GM10266 (cell line): ENCODE data around the gene IFT81.

Experiments used
- DNase-seq: peaks from one replicate; pipeline ENCODE4 v3.0.0; 2012; ENCODE audit errors: extremely low spot score
- TF ChIP-seq, protein P1 (sequence below): IDR thresholded peaks from 2 replicates; pipeline ENCODE4 v1.5.1; 2012; ENCODE audit warnings: mild to moderate bottlenecking, low read depth; ENCODE audit not compliant: control insufficient read depth, insufficient read depth; ENCODE audit errors: missing control alignments

The IFT81 gene

DNA sequence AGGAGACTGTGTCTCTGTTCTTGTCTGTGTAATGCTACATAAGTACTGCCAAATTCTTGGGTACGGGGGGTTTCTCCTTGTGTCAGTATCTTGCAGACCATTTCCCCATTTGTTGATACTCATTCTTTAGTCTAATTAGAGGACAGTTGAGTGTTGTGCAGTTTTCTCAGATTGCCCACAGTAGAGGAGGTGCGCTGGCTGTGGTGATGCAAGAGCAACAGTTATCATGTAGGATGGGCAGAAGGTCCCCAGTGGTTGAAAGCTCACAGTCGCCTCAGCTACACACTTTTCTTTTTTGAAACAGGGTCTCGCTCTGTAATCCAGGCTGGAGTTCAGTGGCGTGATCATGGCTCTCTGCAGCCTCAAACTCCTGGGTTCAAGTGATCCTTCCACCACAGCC lies 119.1 kb downstream of the IFT81 start:
- TF ChIP-seq, protein P1, sequence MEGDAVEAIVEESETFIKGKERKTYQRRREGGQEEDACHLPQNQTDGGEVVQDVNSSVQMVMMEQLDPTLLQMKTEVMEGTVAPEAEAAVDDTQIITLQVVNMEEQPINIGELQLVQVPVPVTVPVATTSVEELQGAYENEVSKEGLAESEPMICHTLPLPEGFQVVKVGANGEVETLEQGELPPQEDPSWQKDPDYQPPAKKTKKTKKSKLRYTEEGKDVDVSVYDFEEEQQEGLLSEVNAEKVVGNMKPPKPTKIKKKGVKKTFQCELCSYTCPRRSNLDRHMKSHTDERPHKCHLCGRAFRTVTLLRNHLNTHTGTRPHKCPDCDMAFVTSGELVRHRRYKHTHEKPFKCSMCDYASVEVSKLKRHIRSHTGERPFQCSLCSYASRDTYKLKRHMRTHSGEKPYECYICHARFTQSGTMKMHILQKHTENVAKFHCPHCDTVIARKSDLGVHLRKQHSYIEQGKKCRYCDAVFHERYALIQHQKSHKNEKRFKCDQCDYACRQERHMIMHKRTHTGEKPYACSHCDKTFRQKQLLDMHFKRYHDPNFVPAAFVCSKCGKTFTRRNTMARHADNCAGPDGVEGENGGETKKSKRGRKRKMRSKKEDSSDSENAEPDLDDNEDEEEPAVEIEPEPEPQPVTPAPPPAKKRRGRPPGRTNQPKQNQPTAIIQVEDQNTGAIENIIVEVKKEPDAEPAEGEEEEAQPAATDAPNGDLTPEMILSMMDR: no peak
- DNase-seq: no peak

DNA sequence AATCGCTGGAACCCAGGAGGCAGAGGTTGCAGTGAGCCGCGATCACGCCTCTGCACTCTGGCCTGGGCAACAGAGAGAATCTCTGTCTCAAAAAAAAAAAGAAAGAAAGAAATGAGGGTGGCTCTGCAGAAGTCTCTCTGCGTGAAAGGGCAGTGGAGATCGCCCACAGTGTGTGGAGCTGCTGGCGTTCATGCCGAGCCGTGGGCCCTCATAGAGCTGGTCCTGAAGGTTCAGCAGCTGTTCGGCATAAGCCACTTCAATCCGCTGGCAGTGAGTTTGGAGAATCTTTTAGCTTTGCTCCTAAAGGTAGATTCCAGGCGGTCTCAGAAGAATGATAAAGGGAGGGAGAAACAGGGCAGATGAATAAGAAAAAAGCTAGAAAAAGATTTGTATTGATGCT lies 120.2 kb downstream of the IFT81 start:
- TF ChIP-seq, protein P1: no peak
- DNase-seq: no peak

DNA sequence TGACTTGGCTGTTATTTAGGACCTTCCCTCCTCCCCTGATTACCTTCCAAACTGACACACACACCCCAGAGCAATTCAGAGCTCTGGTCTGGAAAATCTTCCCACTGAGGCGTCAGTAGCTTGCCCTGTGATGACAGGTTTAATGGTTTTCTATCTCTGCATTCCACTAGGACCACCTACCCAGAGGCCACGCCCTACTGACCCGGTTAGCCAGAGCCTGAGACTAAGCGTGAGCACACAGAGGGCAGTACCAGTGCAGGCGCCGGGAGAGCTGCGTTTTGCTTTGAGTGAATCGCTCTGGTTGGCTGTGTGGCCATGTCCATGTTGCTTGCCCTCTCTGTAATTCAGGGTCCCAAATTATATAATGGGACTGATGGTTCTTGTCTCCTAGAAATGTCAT lies 120.7 kb downstream of the IFT81 start:
- TF ChIP-seq, protein P1: no peak
- no peak for DNase-seq

DNA sequence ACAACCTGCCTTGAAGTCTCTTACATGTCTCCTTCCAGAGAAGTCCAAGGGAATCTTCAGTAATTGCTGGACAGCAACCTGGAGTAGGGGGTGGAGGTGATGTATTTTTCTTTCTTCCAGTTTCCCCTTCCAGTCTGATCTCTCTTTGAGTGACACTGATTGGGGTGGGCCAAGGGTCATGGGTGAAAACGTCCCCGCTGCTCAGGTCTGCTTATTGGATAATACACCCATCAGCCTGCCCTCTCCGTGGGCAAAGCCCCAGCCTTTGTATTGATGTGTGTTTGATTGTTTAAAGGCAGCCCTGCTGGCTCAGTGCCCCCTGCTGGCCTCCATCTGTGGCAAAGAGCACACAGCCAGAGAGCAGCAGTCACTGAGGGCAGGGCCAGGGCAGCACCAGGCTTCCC lies 121.2 kb downstream of the IFT81 start:
- TF ChIP-seq, protein P1: peak; percentile 70
- peak; percentile 39 for DNase-seq

DNA sequence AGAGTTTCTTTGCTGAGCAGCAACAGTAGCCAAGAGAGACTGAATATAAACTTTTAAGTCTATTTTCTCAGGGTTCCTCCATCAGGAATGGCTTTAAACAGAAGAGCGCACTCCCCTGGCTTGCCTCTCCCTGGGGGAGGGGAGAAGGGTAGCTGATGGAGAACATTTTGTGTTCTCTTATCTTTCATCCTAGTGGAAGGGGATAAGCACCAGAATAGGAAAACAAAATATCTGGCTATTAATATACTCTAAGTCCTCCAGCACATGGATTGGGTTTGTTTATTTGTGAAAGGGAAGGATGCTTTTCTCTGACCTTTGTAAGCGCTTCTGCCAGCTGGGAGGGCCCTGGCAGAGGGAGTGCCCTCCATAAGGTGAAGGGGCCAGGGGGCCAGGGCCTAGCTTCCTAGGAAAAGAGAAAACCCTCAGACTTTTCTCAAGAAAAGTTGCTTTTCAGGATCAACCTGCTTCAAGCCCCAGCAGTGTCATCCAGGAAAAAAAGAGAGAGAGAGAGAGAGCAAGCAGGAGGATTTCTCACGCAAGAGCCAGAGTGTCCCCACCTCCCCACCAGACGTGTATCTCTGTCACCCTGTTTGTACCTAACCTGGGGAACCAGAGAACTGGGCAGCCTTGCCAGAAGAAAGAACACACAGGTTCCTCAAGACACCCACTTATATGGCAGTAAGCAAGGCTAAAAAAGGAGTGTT lies 122.6 kb downstream of the IFT81 start:
- DNase-seq: no peak
- TF ChIP-seq, protein P1: no peak

DNA sequence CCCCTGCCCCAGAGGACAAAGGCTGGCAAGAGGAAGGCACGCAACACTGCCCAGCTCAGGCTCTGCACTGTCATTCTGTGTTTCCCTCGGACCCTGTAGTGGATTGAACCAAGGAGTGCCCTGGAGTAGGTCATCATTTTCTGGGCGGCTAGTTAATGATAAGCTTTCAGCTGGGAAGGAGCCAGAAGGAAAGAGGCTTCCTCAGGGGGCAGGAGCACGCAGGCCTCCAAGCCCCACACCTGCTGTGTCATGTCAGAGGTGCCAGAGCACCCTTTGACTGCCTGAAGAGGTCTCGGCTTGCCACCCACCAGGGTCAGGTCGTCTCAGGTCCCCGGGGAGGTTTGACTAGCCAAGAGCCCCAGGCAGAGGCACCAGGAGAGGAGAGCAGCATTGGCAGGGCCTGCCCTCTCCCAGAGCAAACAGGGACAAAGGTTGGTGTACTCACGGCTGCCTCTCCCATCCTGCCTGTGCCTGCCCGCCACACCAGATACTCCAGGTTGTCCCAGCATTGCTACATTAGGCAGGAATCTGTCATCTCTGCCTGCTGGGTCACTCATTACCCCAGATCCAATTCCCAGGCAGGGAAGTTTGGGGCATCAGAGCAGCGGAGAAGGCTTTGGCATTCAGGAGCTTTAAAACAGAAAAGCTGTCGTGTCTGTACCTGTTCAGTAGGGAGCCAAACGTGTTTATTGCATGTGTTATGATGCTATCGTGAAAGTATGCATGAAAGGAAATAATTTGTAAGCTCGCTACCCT lies 123.4 kb downstream of the IFT81 start:
- TF ChIP-seq, protein P1: no peak
- no peak for DNase-seq

DNA sequence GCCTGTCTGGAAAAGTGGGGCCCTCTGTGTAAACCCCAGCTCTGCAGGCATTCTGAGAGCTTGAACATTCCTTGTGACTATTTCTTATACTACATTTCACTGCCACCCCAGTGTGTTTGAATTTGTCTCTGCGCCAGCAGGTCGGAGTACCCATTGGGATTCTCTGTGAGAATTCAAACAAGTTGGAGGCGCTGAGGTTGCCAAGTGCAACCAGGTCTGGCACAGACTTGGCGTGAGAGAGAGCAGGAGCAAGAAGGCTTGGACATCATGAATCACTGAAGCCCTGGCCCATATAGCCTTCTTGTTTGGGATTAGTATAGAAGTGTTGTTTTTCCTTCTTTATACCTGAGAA lies 123.9 kb downstream of the IFT81 start:
- TF ChIP-seq, protein P1: no peak
- no peak for DNase-seq
